ENCODE results near the gene FAM240A. TPM values are rescaled to one million over a fixed set of nuclear protein-coding genes. Genes with fewer than 3 reads are reported as not detected.
"Not testable (repeated sequence)": the region's sequence is repeated elsewhere in the genome, so short reads cannot be mapped to it uniquely, and the experiment has no call there.

Gene FAM240A
- not detected for total RNA-seq

- Mint-ChIP-seq H3K9me3 (no peaks in the 10 kb centered on the region), H3K36me3 (ENCODE audit: insufficient read depth) (no peaks in the 10 kb centered on the region), H3K4me1 (ENCODE audit: low read depth) (no peaks in the 10 kb centered on the region), H3K4me3 (no peak within 1 kb of the TSS), H3K27me3 (ENCODE audit: low read depth) (peaks cover 12% of the 10 kb centered on the region)
- ATAC-seq (no peak), DNase-seq (no peak)
Measured at GRCh38 chr3:46612324-46612723, at the start of gene FAM240A. Gene FAM240A, plus strand, starts transcription at chr3:46612525. Its CDS starts 159 bp downstream, at chr3:46612684.

- peaks cover 13% of the 10 kb centered on the region for H3K27me3 Mint-ChIP-seq (ENCODE audit: low read depth)
- ATAC-seq (no peak), DNase-seq (no peak)
- no peak overlapping the region for H3K4me3 Mint-ChIP-seq
- H3K4me1 Mint-ChIP-seq (ENCODE audit: low read depth): peaks cover 12% of the 10 kb centered on the region
- no peaks in the 10 kb centered on the region for H3K36me3 Mint-ChIP-seq (ENCODE audit: insufficient read depth)
- no peaks in the 10 kb centered on the region for H3K9me3 Mint-ChIP-seq
Measured at GRCh38 chr3:46564190-46565021, 47.9 kb upstream of the FAM240A start.

DNA sequence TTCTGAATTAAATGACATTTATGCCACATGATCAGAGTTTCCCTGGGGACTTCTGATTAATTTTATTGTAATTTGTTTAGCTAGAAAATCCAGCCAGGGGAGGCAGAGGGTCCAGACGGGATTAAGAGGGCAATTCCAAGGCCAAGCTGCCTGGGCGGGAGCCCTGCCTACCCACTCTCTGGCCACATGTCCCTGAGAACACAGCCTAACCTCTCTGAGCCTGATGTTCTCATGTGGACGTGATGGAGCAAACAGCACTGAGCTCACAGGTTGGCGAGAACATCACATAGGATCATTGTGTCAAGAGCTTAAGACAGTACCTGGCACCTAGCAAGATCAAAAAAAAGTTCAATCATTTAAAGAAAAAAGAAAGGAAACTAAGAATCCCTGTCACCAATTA, 47.2 kb upstream of the FAM240A start:
- Mint-ChIP-seq H3K4me1 (ENCODE audit: low read depth) (peaks cover 12% of the 10 kb centered on the region), H3K9me3 (no peaks in the 10 kb centered on the region)
- no peak for ATAC-seq

GRCh38 chr3:46565607-46566039, 46.7 kb upstream of the FAM240A start:
- peaks cover 13% of the 10 kb centered on the region for H3K27me3 Mint-ChIP-seq (ENCODE audit: low read depth)
- no peaks in the 10 kb centered on the region for H3K36me3 Mint-ChIP-seq (ENCODE audit: insufficient read depth)

More for the DNA sequence above, 47.2 kb upstream of the FAM240A start:
- Mint-ChIP-seq H3K4me3 (peak overlapping the region; percentile 70), H3K36me3 (ENCODE audit: insufficient read depth) (no peaks in the 10 kb centered on the region), H3K27me3 (ENCODE audit: low read depth) (peaks cover 13% of the 10 kb centered on the region)
- DNase-seq: no peak

GRCh38 chr3:46566040-46566641, 46.2 kb upstream of the FAM240A start, which contains the start of gene LRRC2:
Gene LRRC2, minus strand, starts transcription at chr3:46566302. Its CDS starts 14,711 bp downstream, at chr3:46551591.
- ATAC-seq (peak; percentile 65 to 77), DNase-seq (peak; percentile 12)
- peaks cover 12% of the 10 kb centered on the region for H3K4me1 Mint-ChIP-seq (ENCODE audit: low read depth)
- H3K9me3 Mint-ChIP-seq: no peaks in the 10 kb centered on the region
- no peaks in the 10 kb centered on the region for H3K36me3 Mint-ChIP-seq (ENCODE audit: insufficient read depth)
- H3K27me3 Mint-ChIP-seq (ENCODE audit: low read depth): peaks cover 13% of the 10 kb centered on the region
- peak within 1 kb of the TSS; percentile 70 for H3K4me3 Mint-ChIP-seq

More at GRCh38 chr3:46565607-46566039, 46.7 kb upstream of the FAM240A start:
- Mint-ChIP-seq H3K9me3 (no peaks in the 10 kb centered on the region), H3K4me1 (ENCODE audit: low read depth) (peaks cover 12% of the 10 kb centered on the region), H3K4me3 (peak overlapping the region; percentile 70)
- no peak for DNase-seq
- peak; percentile 15 to 30 for ATAC-seq

GRCh38 chr3:46571684-46572083, 40.6 kb upstream of the FAM240A start:
- DNase-seq: no peak
- ATAC-seq: no peak
- H3K27me3 Mint-ChIP-seq (ENCODE audit: low read depth): peaks cover 6% of the 10 kb centered on the region
- H3K4me1 Mint-ChIP-seq (ENCODE audit: low read depth): no peaks in the 10 kb centered on the region
- no peak overlapping the region for H3K4me3 Mint-ChIP-seq
- H3K9me3 Mint-ChIP-seq: no peaks in the 10 kb centered on the region
- H3K36me3 Mint-ChIP-seq (ENCODE audit: insufficient read depth): no peaks in the 10 kb centered on the region

DNA sequence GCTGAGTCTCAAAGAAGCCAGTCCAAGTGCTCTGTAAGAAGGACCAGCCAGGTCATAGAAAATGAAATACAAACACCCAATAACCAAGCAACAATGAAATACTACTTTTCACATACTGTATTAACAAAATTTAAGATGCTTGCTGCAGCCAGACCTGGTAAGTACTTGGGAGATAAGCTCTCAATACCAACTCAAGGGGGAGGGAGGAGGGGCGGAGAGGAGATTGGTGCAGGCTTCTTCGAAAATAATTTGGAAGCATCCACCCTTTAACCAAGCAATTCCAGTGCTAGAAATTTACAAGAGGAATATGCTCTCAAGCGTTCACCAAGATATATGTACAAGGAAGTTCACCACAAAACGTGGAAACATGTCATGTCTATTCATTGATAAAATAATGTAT, 38.6 kb upstream of the FAM240A start:
- no peak overlapping the region for H3K4me3 Mint-ChIP-seq
- ATAC-seq (no peak), DNase-seq (no peak)
- H3K9me3 Mint-ChIP-seq: no peaks in the 10 kb centered on the region
- no peaks in the 10 kb centered on the region for H3K36me3 Mint-ChIP-seq (ENCODE audit: insufficient read depth)
- H3K27me3 Mint-ChIP-seq (ENCODE audit: low read depth): peaks cover 6% of the 10 kb centered on the region
- no peaks in the 10 kb centered on the region for H3K4me1 Mint-ChIP-seq (ENCODE audit: low read depth)

DNA sequence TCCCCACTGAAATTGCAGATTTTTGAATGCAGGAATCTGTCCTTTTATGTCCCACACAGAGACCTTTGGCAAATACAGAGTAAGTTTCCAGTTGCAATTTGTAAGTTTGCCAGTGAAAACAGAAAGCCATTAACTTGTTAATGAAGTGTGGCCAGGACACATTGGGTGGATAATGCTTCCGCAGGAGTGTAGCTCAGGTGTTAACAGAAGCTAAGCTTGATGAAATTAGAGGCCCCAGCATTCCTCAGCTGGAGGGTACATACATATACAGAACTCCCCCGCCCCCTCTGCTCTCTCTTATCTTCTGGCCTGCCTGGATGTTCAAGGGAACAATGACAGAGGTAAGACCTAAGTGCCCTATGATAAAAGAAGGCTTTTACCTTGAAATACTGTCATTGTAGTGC, 38.1 kb upstream of the FAM240A start:
- Mint-ChIP-seq H3K4me1 (ENCODE audit: low read depth) (peaks cover 5% of the 10 kb centered on the region), H3K36me3 (ENCODE audit: insufficient read depth) (no peaks in the 10 kb centered on the region), H3K27me3 (ENCODE audit: low read depth) (peaks cover 6% of the 10 kb centered on the region), H3K9me3 (no peaks in the 10 kb centered on the region), H3K4me3 (no peak overlapping the region)
- DNase-seq (no peak), ATAC-seq (no peak)

- no peaks in the 10 kb centered on the region for H3K9me3 Mint-ChIP-seq
- peaks cover 6% of the 10 kb centered on the region for H3K27me3 Mint-ChIP-seq (ENCODE audit: low read depth)
- no peak for DNase-seq
- ATAC-seq: no peak
- no peaks in the 10 kb centered on the region for H3K36me3 Mint-ChIP-seq (ENCODE audit: insufficient read depth)
- peaks cover 5% of the 10 kb centered on the region for H3K4me1 Mint-ChIP-seq (ENCODE audit: low read depth)
- no peak overlapping the region for H3K4me3 Mint-ChIP-seq
Measured at GRCh38 chr3:46574881-46575576, 37.3 kb upstream of the FAM240A start.

DNA sequence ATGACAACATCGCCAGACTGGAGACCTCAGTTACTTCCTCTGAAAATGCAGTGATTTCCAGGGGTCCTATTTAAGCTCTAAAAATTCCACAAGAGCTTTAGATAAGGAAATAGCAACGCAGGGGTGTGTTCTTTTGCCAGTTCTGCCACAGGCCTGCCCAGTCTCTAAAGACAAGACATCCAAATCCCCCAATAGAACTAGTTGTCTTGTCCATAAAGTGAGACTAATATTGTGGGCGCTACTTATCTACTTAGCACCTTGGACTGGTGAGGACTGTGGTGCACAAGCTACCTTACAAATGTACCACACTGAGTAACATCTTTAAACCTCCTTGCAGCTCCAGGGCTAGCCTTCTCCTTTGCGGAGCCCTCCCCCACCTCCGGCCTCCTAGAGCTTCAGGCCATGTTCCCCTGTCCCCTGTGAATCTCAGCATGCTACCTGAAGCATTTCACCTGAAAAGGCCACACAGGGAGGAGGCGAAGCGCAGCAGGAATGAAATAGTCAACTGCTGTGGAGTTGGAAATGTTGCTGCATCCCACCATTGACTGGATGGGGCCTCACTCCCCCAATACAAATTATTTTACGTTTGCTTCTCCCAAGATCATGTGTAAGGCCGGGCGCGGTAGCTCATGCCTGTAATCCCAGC, 36.6 kb upstream of the FAM240A start:
- H3K36me3 Mint-ChIP-seq (ENCODE audit: insufficient read depth): no peaks in the 10 kb centered on the region
- H3K9me3 Mint-ChIP-seq: no peaks in the 10 kb centered on the region
- no peak overlapping the region for H3K4me3 Mint-ChIP-seq

GRCh38 chr3:46576386-46576785, 35.9 kb upstream of the FAM240A start:
- no peak for ATAC-seq
- Mint-ChIP-seq H3K4me1 (ENCODE audit: low read depth) (peaks cover 5% of the 10 kb centered on the region), H3K27me3 (ENCODE audit: low read depth) (peaks cover 6% of the 10 kb centered on the region), H3K4me3 (no peak overlapping the region), H3K36me3 (ENCODE audit: insufficient read depth) (no peaks in the 10 kb centered on the region), H3K9me3 (no peaks in the 10 kb centered on the region)
- DNase-seq: no peak

More for the DNA sequence above, 36.6 kb upstream of the FAM240A start:
- DNase-seq (no peak), ATAC-seq (no peak)
- Mint-ChIP-seq H3K27me3 (ENCODE audit: low read depth) (peaks cover 6% of the 10 kb centered on the region), H3K4me1 (ENCODE audit: low read depth) (peaks cover 5% of the 10 kb centered on the region)

- Mint-ChIP-seq H3K4me1 (ENCODE audit: low read depth) (peaks cover 5% of the 10 kb centered on the region), H3K36me3 (ENCODE audit: insufficient read depth) (no peaks in the 10 kb centered on the region), H3K27me3 (ENCODE audit: low read depth) (peaks cover 6% of the 10 kb centered on the region), H3K4me3 (no peak overlapping the region), H3K9me3 (no peaks in the 10 kb centered on the region)
- DNase-seq (no peak), ATAC-seq (no peak)
Measured at GRCh38 chr3:46576879-46577278, 35.4 kb upstream of the FAM240A start.

DNA sequence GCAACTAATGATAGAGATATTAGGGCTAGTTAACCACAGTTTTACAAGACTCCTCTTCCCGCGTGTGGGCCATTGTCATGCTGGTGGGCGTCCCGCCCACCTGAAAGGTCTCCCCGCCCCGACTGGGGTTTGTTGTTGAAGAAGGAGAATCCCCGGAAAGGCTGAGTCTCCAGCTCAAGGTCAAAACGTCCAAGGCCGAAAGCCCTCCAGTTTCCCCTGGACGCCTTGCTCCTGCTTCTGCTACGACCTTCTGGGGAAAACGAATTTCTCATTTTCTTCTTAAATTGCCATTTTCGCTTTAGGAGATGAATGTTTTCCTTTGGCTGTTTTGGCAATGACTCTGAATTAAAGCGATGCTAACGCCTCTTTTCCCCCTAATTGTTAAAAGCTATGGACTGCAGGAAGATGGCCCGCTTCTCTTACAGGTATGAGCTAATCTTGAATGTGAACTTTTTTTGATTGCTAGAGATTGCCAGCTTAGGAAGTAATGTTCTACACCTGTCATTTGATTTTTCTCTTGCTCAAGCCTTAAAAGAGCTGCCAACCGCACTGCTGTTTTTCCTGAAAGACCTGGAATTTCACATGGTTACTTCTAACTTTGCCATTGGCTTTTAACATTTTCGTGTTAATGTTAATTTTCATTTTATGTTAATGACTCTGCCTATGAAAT, 34.6 kb upstream of the FAM240A start:
- not testable (repeated sequence) for H3K36me3 Mint-ChIP-seq (ENCODE audit: insufficient read depth); H3K4me3 Mint-ChIP-seq; H3K9me3 Mint-ChIP-seq; H3K4me1 Mint-ChIP-seq (ENCODE audit: low read depth); ATAC-seq; DNase-seq; H3K27me3 Mint-ChIP-seq (ENCODE audit: low read depth)

Measured in activated T-cell treated with anti-CD3 and anti-CD28 coated beads, Interleukin-2, amount 50 U/mL, for 4 hours (primary cell).